Adrenal gland (tissue), 5 donors: ENCODE measurements around the gene CAPZA2.

ENCODE experiments used
- POLR2A ChIP-seq, 2 donors: fragments of 450-650 bp; IDR thresholded peaks; one replicate each; pipeline ENCODE4 v1.6.1; 2017; ENCODE audit warnings: antibody characterized with exemption in 2 of 2, mild to moderate bottlenecking in 2 of 2, moderate library complexity in 1 of 2
- TF ChIP-seq, protein P1 (sequence below), 6 experiments: fragments of 450-650 bp in 4 of 6; fragments of 200-600 bp in 2 of 6; sonication (generic) in 1 of 6; IDR thresholded peaks; 1 replicate in 5 of 6; 2 replicates in 1 of 6; pipeline versions ENCODE4 v1.5.1 to v1.8.0; 2016 to 2021; ENCODE audit warnings: antibody characterized with exemption in 6 of 6, mild to moderate bottlenecking in 2 of 6, moderate library complexity in 1 of 6
- donor health status: DM: no; HTN: no; CAD: no.

DNA sequence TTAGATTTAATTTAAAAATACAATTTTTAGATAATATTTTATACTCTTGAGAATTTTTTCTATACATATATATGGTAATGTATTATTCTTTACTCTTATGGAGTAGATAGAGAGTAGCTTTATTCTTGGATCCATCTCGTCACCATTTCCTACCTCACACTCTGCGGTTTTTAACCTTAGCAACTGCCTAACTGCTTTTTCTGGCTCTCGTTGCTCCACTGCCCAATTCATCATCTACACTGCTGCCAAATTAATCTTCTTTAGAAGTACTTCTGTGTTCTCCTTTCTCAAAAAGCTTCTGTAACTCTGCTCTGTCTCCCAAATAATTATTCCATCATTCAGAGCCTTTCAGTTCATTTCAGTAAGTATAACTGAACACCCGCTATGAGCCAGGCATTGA, 35.3 kb downstream of the CAPZA2 start:
- TF ChIP-seq, protein P1, sequence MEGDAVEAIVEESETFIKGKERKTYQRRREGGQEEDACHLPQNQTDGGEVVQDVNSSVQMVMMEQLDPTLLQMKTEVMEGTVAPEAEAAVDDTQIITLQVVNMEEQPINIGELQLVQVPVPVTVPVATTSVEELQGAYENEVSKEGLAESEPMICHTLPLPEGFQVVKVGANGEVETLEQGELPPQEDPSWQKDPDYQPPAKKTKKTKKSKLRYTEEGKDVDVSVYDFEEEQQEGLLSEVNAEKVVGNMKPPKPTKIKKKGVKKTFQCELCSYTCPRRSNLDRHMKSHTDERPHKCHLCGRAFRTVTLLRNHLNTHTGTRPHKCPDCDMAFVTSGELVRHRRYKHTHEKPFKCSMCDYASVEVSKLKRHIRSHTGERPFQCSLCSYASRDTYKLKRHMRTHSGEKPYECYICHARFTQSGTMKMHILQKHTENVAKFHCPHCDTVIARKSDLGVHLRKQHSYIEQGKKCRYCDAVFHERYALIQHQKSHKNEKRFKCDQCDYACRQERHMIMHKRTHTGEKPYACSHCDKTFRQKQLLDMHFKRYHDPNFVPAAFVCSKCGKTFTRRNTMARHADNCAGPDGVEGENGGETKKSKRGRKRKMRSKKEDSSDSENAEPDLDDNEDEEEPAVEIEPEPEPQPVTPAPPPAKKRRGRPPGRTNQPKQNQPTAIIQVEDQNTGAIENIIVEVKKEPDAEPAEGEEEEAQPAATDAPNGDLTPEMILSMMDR (IDR thresholded peaks at IDR 0.05) = no peak
- TF ChIP-seq POLR2A (IDR thresholded peaks at IDR 0.05) = no peak
